ENCODE measurements around the gene ARAP1. TPM values are rescaled to one million over a fixed set of nuclear protein-coding genes. Genes with fewer than 3 reads are reported as not detected.
A peak's percentile ranks its signal among the peaks of the same experiment; 100 is the strongest.
"Not testable (repeated sequence)": the region's sequence is repeated elsewhere in the genome, so short reads cannot be mapped to it uniquely, and the experiment has no call there.

Gene ARAP1
- total and polyA plus RNA-seq, 10 donors: 76.7 to 365 (median 270) TPM

DNA sequence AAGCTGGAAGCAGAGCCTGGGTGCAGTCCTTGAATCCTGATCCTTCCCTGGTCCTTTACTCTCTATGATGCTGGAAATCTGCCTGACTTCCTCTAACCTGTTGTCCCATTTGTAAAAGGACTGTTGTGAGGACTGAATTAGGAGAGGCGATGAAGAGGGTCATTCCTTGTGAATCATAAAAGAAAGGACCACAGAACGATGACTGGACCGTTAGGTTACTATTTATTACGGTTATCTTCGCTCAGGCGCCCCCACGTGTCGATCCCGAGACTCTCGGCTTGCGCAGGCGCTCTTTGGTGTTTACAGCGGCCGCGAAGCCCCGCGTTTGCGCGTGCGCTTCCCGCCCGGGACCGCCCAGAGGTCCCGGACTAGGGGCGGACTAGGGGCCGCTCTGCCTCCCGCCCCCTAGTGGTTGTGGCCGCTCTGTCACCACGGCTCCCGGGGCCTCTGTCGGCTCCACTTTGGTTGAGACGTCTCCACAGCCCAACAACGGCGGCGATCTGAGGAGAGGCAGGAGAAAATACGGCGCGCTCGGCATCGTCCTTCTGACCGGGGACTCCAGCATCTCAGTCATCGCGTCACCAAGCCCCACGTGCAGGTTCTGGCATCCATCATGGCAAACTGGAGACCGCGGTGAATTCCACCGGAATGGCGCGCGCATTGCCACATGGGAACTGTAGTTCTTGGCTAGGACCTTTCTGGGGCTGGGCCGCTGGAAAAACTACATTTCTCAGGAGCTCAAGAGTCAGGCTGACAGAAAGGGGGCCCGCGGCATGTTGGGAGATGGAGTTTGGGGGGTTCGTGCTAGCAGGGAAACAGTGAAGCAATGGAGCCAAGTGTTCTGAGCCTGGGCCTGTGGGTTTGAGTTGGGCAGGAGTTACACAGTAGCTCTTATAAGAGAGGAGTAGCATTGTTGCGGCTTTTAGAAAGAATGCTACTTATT, 41.5 kb upstream of the ARAP1 start, which contains the start of gene STARD10:
STARD10 (minus strand) TSS at position 623 of the 943 bp plus-strand sequence. CDS start 12,866 bp downstream, outside the sequence.
- Histone ChIP-seq H3K9me3 (no peaks in the 10 kb centered on the region), H3K27ac (peak within 1 kb of the TSS; percentile 87 to 97 (median 96)), H3K27me3 (replicated peaks in 1 of 7) (no peaks in the 10 kb centered on the region), H3K4me3 (peak within 1 kb of the TSS; percentile 52 to 78 (median 60)), H3K4me1 (peaks cover 7 to 57% (median 24%) of the 10 kb centered on the region in 6 donors), H3K36me3 (no peaks in the 10 kb centered on the region)
- WGBS, 5 donors: 1 to 5% (median 2%) methylated on average over 15 to 55 of the region's 55 CpGs
- TF ChIP-seq POLR2A (IDR thresholded peaks at IDR 0.05) (peak in 1 of 3 donors; percentile 48), CTCF (IDR thresholded peaks at IDR 0.05 in 8 of 11, conservative IDR thresholded peaks at IDR 0.05 in 3 of 11) (peak; percentile 96 to 100 (median 99)), POLR2AphosphoS5 (IDR thresholded peaks at IDR 0.05) (peak; percentile 80 to 91 (median 86))
- intact Hi-C loops (cut with DNase I; ENCODE audit: low total_unique reads): loop anchor here (5.0 kb wide), 1 partner anchor 66 kb away; no protein-coding TSS in a partner anchor
- peak; percentile 99 for DNase-seq

DNA sequence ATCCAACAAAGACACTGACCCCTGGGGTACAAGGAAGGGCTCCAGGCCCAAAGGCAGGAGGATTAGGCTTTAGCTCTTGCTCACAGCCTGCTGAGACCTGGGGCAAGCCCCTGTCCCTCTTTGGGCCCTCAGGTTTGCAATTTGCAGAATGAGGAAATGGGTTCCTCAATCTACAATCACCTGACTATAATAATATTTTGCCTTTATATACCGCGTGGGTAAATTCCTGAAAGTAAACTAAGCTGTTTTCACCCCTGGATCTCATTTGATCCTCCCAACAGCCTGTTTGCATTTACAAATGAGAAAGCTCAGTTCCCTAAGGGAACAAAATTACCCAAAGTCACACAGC, 40.8 kb upstream of the ARAP1 start:
- peak overlapping the region; percentile 87 to 97 (median 96) for H3K27ac ChIP-seq
- peaks cover 10 to 57% (median 29%) of the 10 kb centered on the region in 6 donors for H3K4me1 ChIP-seq
- no peaks in the 10 kb centered on the region for H3K36me3 ChIP-seq
- DNase-seq: no peak
- WGBS, 5 donors: 41 to 64% (median 54%) methylated on average over 2 of the region's 2 CpGs
- no peaks in the 10 kb centered on the region for H3K27me3 ChIP-seq (replicated peaks in 1 of 7)
- intact Hi-C loops (cut with DNase I; ENCODE audit: low total_unique reads): loop anchor here (5.0 kb wide), 1 partner anchor 66 kb away; no protein-coding TSS in a partner anchor
- H3K9me3 ChIP-seq: no peaks in the 10 kb centered on the region
- TF ChIP-seq POLR2A (IDR thresholded peaks at IDR 0.05): no peak
- no peak for TF ChIP-seq POLR2AphosphoS5 (IDR thresholded peaks at IDR 0.05)
- TF ChIP-seq CTCF (IDR thresholded peaks at IDR 0.05 in 8 of 11, conservative IDR thresholded peaks at IDR 0.05 in 3 of 11): no peak
- peak overlapping the region in 4 of 8 donors; percentile 56 to 78 (median 60) for H3K4me3 ChIP-seq

DNA sequence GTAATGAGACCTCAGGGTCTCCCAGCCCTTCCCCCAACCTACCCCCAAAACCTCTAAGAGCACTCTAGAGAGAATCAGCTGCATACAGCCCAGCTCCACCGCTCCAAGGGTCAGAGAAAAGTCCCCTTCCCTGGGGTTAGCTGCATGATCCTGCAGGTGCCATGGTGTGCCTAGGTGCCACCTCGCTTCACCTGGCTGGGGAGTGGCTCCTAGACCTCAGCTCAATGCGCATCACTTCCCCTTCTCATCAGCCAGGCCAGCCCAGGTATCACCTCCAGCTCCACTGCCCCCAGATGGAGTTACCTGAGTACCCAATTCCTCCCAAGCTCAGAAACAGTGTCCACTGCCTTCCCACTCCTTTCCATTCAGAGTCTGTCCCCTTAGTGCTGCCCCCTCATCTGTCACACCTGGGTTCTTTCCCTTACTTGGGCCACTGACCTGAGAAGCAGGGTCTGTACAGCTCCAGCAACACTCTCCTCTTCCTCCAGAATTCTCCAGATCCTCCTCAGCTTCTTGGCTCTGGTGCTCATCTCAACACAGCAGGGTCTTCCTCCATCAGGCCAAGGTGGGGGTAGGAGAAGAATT, 40.3 kb upstream of the ARAP1 start:
- H3K27me3 ChIP-seq (replicated peaks in 1 of 7): no peaks in the 10 kb centered on the region
- WGBS, 5 donors: 89 to 97% (median 93%) methylated on average over 3 of the region's 3 CpGs
- intact Hi-C loops (cut with DNase I; ENCODE audit: low total_unique reads): loop anchor here (5.0 kb wide), 1 partner anchor 65 kb away; no protein-coding TSS in a partner anchor
- H3K36me3 ChIP-seq: no peaks in the 10 kb centered on the region
- TF ChIP-seq POLR2A (IDR thresholded peaks at IDR 0.05) (no peak), CTCF (IDR thresholded peaks at IDR 0.05 in 8 of 11, conservative IDR thresholded peaks at IDR 0.05 in 3 of 11) (no peak), POLR2AphosphoS5 (IDR thresholded peaks at IDR 0.05) (no peak)
- peak overlapping the region in 1 of 8 donors; percentile 78 for H3K4me3 ChIP-seq
- no peaks in the 10 kb centered on the region for H3K9me3 ChIP-seq
- DNase-seq: no peak
- peak overlapping the region; percentile 87 to 97 (median 96) for H3K27ac ChIP-seq
- H3K4me1 ChIP-seq: peaks cover 14 to 57% (median 35%) of the 10 kb centered on the region in 6 donors

DNA sequence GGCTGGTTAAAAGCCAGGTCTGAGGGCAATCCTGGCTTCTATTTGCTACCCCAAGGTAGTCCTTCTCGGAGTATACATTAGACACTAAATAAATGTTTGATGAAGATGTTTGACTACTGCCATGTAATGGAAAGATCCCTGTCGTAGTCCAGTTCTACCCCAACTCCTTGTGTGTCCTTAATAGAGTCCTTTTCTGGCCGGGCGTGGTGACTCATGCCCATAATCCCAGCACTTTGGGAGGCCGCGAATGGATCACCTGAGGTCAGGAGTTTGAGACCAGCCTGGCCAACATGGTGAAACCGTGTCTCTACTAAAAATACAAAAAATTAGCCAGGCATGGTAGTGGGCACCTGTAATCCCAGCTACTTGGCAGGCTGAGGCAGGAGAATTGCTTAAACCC, 39.0 kb upstream of the ARAP1 start:
- H3K4me3 ChIP-seq; H3K27me3 ChIP-seq (replicated peaks in 1 of 7); H3K9me3 ChIP-seq; DNase-seq; H3K27ac ChIP-seq; H3K36me3 ChIP-seq: not testable (repeated sequence)
- intact Hi-C loops (cut with DNase I; ENCODE audit: low total_unique reads): loop anchor here (5.0 kb wide), 1 partner anchor 64 kb away; no protein-coding TSS in a partner anchor
- WGBS, 5 donors: 89 to 95% (median 93%) methylated on average over 7 of the region's 7 CpGs
- H3K4me1 ChIP-seq: peaks cover 25 to 70% (median 44%) of the 10 kb centered on the region in 6 donors

All from spleen (tissue), 11 donors.